SH-SY5Y (cell line): Measurements from ENCODE around the gene PRG3.

Source experiments
- GATA2 ChIP-seq: IDR thresholded peaks from 2 replicates; pipeline ENCODE4 v1.6.1; 2011; ENCODE audit warnings: mild to moderate bottlenecking, low read depth, low read length
- GATA3 ChIP-seq: IDR thresholded peaks from 2 replicates; pipeline ENCODE4 v1.6.1; 2011; ENCODE audit warnings: low read depth, mild to moderate bottlenecking, low read length, moderate library complexity

- TF ChIP-seq GATA2 = no peak
- TF ChIP-seq GATA3 = no peak
Observed at GRCh38 chr11:57357310-57357709, 23.6 kb downstream of the PRG3 start.
